HCT116 (cell line): Measurements from ENCODE around the gene ZNF264. TPM values are rescaled to one million over a fixed set of nuclear protein-coding genes. Genes with fewer than 3 reads are reported as not detected.

Experiments
- ATAC-seq: fragments of 200-7000 bp; cut with Tn5 transposase; 2 replicates; pipeline ENCODE4 v1.9.1; 2020; ENCODE audit warnings: mild to moderate bottlenecking, moderate library complexity
- BruUV-seq: library from RNA; stranded (reverse); fragments of 400-500 nt; replicated peaks from 2 replicates; lab custom pipeline; 2021; lab: Mats Ljungman, UMichigan
- CTCF ChIA-PET: fragments of 300-600 bp; sonication (Branson Sonifier 250); formaldehyde crosslinking; loops from one replicate; lab custom pipeline; 2021; ENCODE audit warnings: antibody characterized with exemption; lab: Charles Lee
- POLR2A ChIA-PET: fragments of 300-600, 350-600 bp; sonication (Branson Sonifier 250); formaldehyde crosslinking; loops from one replicate; lab custom pipeline; 2021; ENCODE audit warnings: antibody characterized with exemption; lab: Charles Lee
- RAD21 ChIA-PET, 2 experiments: fragments of 300-600 bp; sonication (Branson Sonifier 250); formaldehyde crosslinking; loops; one replicate each; lab custom pipeline; 2023; ENCODE audit warnings: low total read pairs in 2 of 2; ENCODE audit not compliant: uncharacterized antibody in 2 of 2, unreplicated experiment in 2 of 2, low non-redundant PET in 1 of 2; lab: Charles Lee
- DNase-seq: peaks from one replicate; pipeline ENCODE4 v3.0.0-alpha.2; 2010; ENCODE audit warnings: low read depth, low spot score
- H2AFZ ChIP-seq: fragments of 200-600 bp; shearing (Covaris generic), sonication (generic); 2 replicates; pipeline ENCODE4 v1.6.1; 2017; ENCODE audit warnings: low read depth, mixed run types, mixed read lengths, antibody characterized with exemption, low read length; ENCODE audit not compliant: poor library complexity, severe bottlenecking
- H3K27ac ChIP-seq: 2 replicates; pipeline ENCODE4 v1.5.1; 2012; ENCODE audit warnings: low read depth, low read length
- H3K27me3 ChIP-seq: fragments of 200-600 bp; sonication (generic); 2 replicates; pipeline ENCODE4 v1.6.1; 2016; ENCODE audit warnings: mixed run types, low read length, mixed read lengths; ENCODE audit not compliant: insufficient read depth
- H3K36me3 ChIP-seq, 2 experiments: fragments of 200-500 bp in 1 of 2; fragments of 200-600 bp in 1 of 2; sonication (Bioruptor generic) in 1 of 2; sonication (generic) in 1 of 2; 2 replicates each; pipeline versions ENCODE4 v1.5.1 to v1.6.1; 2014 to 2016; ENCODE audit warnings: low read length in 2 of 2, inconsistent platforms in 1 of 2, mixed read lengths in 1 of 2, mixed run types in 1 of 2; ENCODE audit not compliant: insufficient read depth in 2 of 2, control insufficient read depth in 1 of 2
- H3K4me1 ChIP-seq, 2 experiments: fragments of 200-600 bp in 1 of 2; sonication (generic) in 1 of 2; 2 replicates each; pipeline versions ENCODE4 v1.5.1 to v1.6.1; 2012 to 2017; ENCODE audit warnings: low read length in 2 of 2, inconsistent platforms in 1 of 2, mild to moderate bottlenecking in 1 of 2, mixed read lengths in 1 of 2, mixed run types in 1 of 2, moderate library complexity in 1 of 2; ENCODE audit not compliant: insufficient read depth in 2 of 2, control insufficient read depth in 1 of 2
- H3K4me2 ChIP-seq: fragments of 200-600 bp; sonication (generic); 2 replicates; pipeline ENCODE4 v1.6.1; 2017; ENCODE audit warnings: mixed run types, low read length, mixed read lengths
- H3K4me3 ChIP-seq, 2 experiments: fragments of 200-600 bp in 1 of 2; sonication (generic) in 1 of 2; replicated peaks in 1 of 2; 2 replicates each; pipeline ENCODE4 v1.5.1; 2011 to 2016; ENCODE audit warnings: low read length in 2 of 2, control low read depth in 1 of 2, low read depth in 1 of 2, mild to moderate bottlenecking in 1 of 2, mixed read lengths in 1 of 2, mixed run types in 1 of 2
- H3K79me2 ChIP-seq: fragments of 200-600 bp; sonication (generic); 2 replicates; pipeline ENCODE4 v1.6.1; 2017; ENCODE audit warnings: mild to moderate bottlenecking, mixed run types, low read length, moderate library complexity, mixed read lengths; ENCODE audit not compliant: insufficient read depth
- H3K9ac ChIP-seq: fragments of 200-600 bp; sonication (generic); 2 replicates; pipeline ENCODE4 v1.6.1; 2016; ENCODE audit warnings: low read length, mixed read lengths
- H3K9me2 ChIP-seq: fragments of 200-600 bp; sonication (generic), shearing (Covaris generic); 2 replicates; pipeline ENCODE4 v1.6.1; 2017; ENCODE audit warnings: mixed run types, mild to moderate bottlenecking, moderate library complexity; ENCODE audit not compliant: insufficient read depth
- H3K9me3 ChIP-seq, 2 experiments: fragments of 200-500 bp in 1 of 2; fragments of 200-600 bp in 1 of 2; sonication (Bioruptor generic) in 1 of 2; sonication (generic) in 1 of 2; 2 replicates each; pipeline ENCODE4 v1.6.1; 2014 to 2017; ENCODE audit warnings: low read length in 2 of 2, mixed read lengths in 2 of 2, inconsistent platforms in 1 of 2, low read depth in 1 of 2, mild to moderate bottlenecking in 1 of 2, mixed run types in 1 of 2, moderate library complexity in 1 of 2; ENCODE audit not compliant: control insufficient read depth in 1 of 2, insufficient read depth in 1 of 2
- H4K20me1 ChIP-seq: fragments of 200-600 bp; sonication (generic), shearing (Covaris generic); 2 replicates; pipeline ENCODE4 v1.6.1; 2017; ENCODE audit warnings: mixed run types, mild to moderate bottlenecking, moderate library complexity; ENCODE audit not compliant: insufficient read depth
- CBX3 ChIP-seq: IDR thresholded peaks from 2 replicates; pipeline ENCODE4 v1.6.1; 2012; ENCODE audit warnings: low read depth
- CEBPB ChIP-seq: IDR thresholded peaks from 2 replicates; pipeline ENCODE4 v1.6.1; 2012; ENCODE audit warnings: low read depth
- EGR1 ChIP-seq: IDR thresholded peaks from 2 replicates; pipeline ENCODE4 v1.6.1; 2012; ENCODE audit warnings: low read depth
- FOSL1 ChIP-seq: IDR thresholded peaks from 2 replicates; pipeline ENCODE4 v1.6.1; 2012; ENCODE audit warnings: low read depth
- JUND ChIP-seq: IDR thresholded peaks from 2 replicates; pipeline ENCODE4 v1.6.1; 2012
- RAD21 ChIP-seq: IDR thresholded peaks from 2 replicates; pipeline ENCODE4 v1.6.1; 2012; ENCODE audit warnings: low read depth, mild to moderate bottlenecking
- SIN3A ChIP-seq: IDR thresholded peaks from 2 replicates; pipeline ENCODE4 v1.6.1; 2012; ENCODE audit warnings: low read depth
- SP1 ChIP-seq: IDR thresholded peaks from 2 replicates; pipeline ENCODE4 v1.6.1; 2012; ENCODE audit warnings: low read depth
- SRF ChIP-seq: IDR thresholded peaks from 2 replicates; pipeline ENCODE4 v1.6.1; 2012; ENCODE audit warnings: low read depth
- TCF7L2 ChIP-seq: IDR thresholded peaks from 2 replicates; pipeline ENCODE4 v1.7.0; 2011; ENCODE audit warnings: borderline replicate concordance, inconsistent platforms; ENCODE audit not compliant: insufficient read depth, insufficient read length; ENCODE audit errors: extremely low read depth
- ZFX ChIP-seq: fragments of 450-650 bp; IDR thresholded peaks from 2 replicates; pipeline ENCODE4 v1.6.1; 2017
- ZNF274 ChIP-seq: fragments of 200-500 bp; sonication (Bioruptor generic); IDR thresholded peaks from 2 replicates; pipeline ENCODE4 v1.6.1; 2014; ENCODE audit warnings: mild to moderate bottlenecking, low read depth, low read length, inconsistent platforms
- intact Hi-C: fragments of 100-400 bp; cut with micrococcal nuclease; formaldehyde crosslinking; loops from 2 replicates; pipeline ENCODE4 v1.10.0; 2022
- total RNA-seq: library from RNA; stranded (reverse); gene quantifications from one replicate; pipeline ENCODE4 v1.2.1, GENCODE V29; 2021; ENCODE audit not compliant: unreplicated experiment
- TF ChIP-seq, protein P1 (sequence below), 3 experiments: fragments of 200-600 bp in 1 of 3; sonication (generic) in 1 of 3; IDR thresholded peaks in 2 of 3; conservative IDR thresholded peaks in 1 of 3; 2 replicates each; pipeline ENCODE4 v1.5.1; 2012 to 2017; ENCODE audit warnings: low read depth in 2 of 3, low read length in 2 of 3, antibody characterized with exemption in 1 of 3, borderline replicate concordance in 1 of 3, control low read depth in 1 of 3, mild to moderate bottlenecking in 1 of 3, mixed read lengths in 1 of 3, mixed run types in 1 of 3, moderate library complexity in 1 of 3; ENCODE audit not compliant: insufficient read depth in 1 of 3
- TF ChIP-seq, protein P2 (sequence below): IDR thresholded peaks from 2 replicates; pipeline ENCODE4 v1.6.1; 2011; ENCODE audit warnings: mild to moderate bottlenecking, low read length, moderate library complexity; ENCODE audit not compliant: insufficient replicate concordance; ENCODE audit errors: extremely low read depth

ZNF264 gene
- total RNA-seq, 1 experiment from 2014 or later: 30.3 TPM

DNA sequence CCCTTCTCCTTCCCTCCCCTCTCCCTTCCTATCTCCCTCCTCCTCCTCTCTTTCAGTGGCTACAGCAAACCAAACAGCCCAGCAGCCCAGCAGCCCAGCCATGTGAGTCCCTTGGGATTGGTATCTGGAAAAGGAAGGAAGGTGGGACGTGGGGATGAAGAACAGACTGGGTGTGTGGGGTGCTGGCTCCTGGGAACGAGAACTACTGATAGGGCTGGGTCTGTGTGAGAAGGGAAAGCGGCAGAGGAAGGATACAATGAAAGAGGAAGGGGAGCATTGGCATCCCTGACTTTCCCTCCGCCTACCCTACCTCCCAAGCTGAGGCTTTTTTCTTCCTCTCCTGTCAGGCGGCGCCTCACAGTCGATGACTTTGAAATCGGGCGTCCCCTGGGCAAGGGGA lies 40.4 kb downstream of the ZNF264 start:
- intact Hi-C loops: no loop called here
- POLR2A ChIA-PET: no interaction called here

More for the DNA sequence above, 40.4 kb downstream of the ZNF264 start:
- no peak overlapping the region for H3K9ac ChIP-seq
- ChIA-PET RAD21 (no interaction called here), CTCF (no interaction called here)
- H3K4me3 ChIP-seq: no peak overlapping the region
- no peaks in the 10 kb centered on the region for H3K9me3 ChIP-seq
- no peaks in the 10 kb centered on the region for H3K4me1 ChIP-seq
- no peaks in the 10 kb centered on the region for H4K20me1 ChIP-seq
- DNase-seq (no peak), ATAC-seq (no peak)
- no peaks in the 10 kb centered on the region for H3K36me3 ChIP-seq
- H2AFZ ChIP-seq: no peak overlapping the region
- H3K27me3 ChIP-seq: no peaks in the 10 kb centered on the region
- no peak overlapping the region for H3K4me2 ChIP-seq
- H3K79me2 ChIP-seq: no peaks in the 10 kb centered on the region
- no peak overlapping the region for H3K27ac ChIP-seq
- H3K9me2 ChIP-seq: no peaks in the 10 kb centered on the region
- no TSS peak for BruUV-seq
- TF ChIP-seq RAD21 (no peak), TCF7L2 (no peak), CEBPB (no peak), ZFX (no peak), SIN3A (no peak), JUND (no peak), SRF (no peak), ZNF274 (no peak), CBX3 (no peak), FOSL1 (no peak), SP1 (no peak), EGR1 (no peak)
- TF ChIP-seq, protein P1, sequence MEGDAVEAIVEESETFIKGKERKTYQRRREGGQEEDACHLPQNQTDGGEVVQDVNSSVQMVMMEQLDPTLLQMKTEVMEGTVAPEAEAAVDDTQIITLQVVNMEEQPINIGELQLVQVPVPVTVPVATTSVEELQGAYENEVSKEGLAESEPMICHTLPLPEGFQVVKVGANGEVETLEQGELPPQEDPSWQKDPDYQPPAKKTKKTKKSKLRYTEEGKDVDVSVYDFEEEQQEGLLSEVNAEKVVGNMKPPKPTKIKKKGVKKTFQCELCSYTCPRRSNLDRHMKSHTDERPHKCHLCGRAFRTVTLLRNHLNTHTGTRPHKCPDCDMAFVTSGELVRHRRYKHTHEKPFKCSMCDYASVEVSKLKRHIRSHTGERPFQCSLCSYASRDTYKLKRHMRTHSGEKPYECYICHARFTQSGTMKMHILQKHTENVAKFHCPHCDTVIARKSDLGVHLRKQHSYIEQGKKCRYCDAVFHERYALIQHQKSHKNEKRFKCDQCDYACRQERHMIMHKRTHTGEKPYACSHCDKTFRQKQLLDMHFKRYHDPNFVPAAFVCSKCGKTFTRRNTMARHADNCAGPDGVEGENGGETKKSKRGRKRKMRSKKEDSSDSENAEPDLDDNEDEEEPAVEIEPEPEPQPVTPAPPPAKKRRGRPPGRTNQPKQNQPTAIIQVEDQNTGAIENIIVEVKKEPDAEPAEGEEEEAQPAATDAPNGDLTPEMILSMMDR (IDR thresholded peaks at IDR 0.05 in 2 of 3, conservative IDR thresholded peaks at IDR 0.05 in 1 of 3; ENCODE audit: borderline replicate concordance in 1 of 3, insufficient read depth in 1 of 3, low read depth in 2 of 3, low read length in 2 of 3): no peak
- TF ChIP-seq, protein P2, sequence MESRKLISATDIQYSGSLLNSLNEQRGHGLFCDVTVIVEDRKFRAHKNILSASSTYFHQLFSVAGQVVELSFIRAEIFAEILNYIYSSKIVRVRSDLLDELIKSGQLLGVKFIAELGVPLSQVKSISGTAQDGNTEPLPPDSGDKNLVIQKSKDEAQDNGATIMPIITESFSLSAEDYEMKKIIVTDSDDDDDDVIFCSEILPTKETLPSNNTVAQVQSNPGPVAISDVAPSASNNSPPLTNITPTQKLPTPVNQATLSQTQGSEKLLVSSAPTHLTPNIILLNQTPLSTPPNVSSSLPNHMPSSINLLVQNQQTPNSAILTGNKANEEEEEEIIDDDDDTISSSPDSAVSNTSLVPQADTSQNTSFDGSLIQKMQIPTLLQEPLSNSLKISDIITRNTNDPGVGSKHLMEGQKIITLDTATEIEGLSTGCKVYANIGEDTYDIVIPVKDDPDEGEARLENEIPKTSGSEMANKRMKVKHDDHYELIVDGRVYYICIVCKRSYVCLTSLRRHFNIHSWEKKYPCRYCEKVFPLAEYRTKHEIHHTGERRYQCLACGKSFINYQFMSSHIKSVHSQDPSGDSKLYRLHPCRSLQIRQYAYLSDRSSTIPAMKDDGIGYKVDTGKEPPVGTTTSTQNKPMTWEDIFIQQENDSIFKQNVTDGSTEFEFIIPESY: no peak
- TF ChIP-seq, all 23 proteins: peak for 0
